ENCODE data around the gene LYRM4. TPM values are rescaled to one million over a fixed set of nuclear protein-coding genes. Genes with fewer than 3 reads are reported as not detected.

LYRM4 gene
- total RNA-seq, 6 experiments from 2014 or later: 26.8 to 36.3 (median 30.2) TPM

GRCh38 chr6:5071216-5071615, 189.5 kb downstream of the LYRM4 start:
- no peak for TF ChIP-seq CTCF (IDR thresholded peaks at IDR 0.05)
- Mint-ChIP-seq H3K4me3 (no peak overlapping the region), H3K4me1 (ENCODE audit: low read depth) (no peaks in the 10 kb centered on the region), H3K36me3 (ENCODE audit: low read depth) (peaks cover 4% of the 10 kb centered on the region; the same call in 1 of the 2 replicates), H3K27me3 (ENCODE audit: insufficient read depth) (peaks cover 4% of the 10 kb centered on the region), H3K27ac (no peak overlapping the region), H3K9me3 (peaks cover 4% of the 10 kb centered on the region; the same call in 1 of the 2 replicates)
- no peak for DNase-seq

GRCh38 chr6:5068153-5068751, 192.5 kb downstream of the LYRM4 start:
- DNase-seq: no peak
- TF ChIP-seq CTCF (IDR thresholded peaks at IDR 0.05): no peak
- Mint-ChIP-seq H3K4me3 (no peak overlapping the region), H3K9me3 (peaks cover 4% of the 10 kb centered on the region; the same call in 1 of the 2 replicates), H3K27me3 (ENCODE audit: insufficient read depth) (peaks cover 4% of the 10 kb centered on the region), H3K27ac (no peak overlapping the region), H3K36me3 (ENCODE audit: low read depth) (peaks cover 4% of the 10 kb centered on the region; the same call in 1 of the 2 replicates), H3K4me1 (ENCODE audit: low read depth) (no peaks in the 10 kb centered on the region)

GRCh38 chr6:5067305-5067704, 193.4 kb downstream of the LYRM4 start:
- no peak overlapping the region for H3K4me3 Mint-ChIP-seq
- no peak overlapping the region for H3K27ac Mint-ChIP-seq
- DNase-seq: no peak
- peaks cover 4% of the 10 kb centered on the region; the same call in 1 of the 2 replicates for H3K36me3 Mint-ChIP-seq (ENCODE audit: low read depth)
- H3K9me3 Mint-ChIP-seq: peaks cover 4% of the 10 kb centered on the region; the same call in 1 of the 2 replicates
- peaks cover 4% of the 10 kb centered on the region for H3K27me3 Mint-ChIP-seq (ENCODE audit: insufficient read depth)
- no peaks in the 10 kb centered on the region for H3K4me1 Mint-ChIP-seq (ENCODE audit: low read depth)
- no peak for TF ChIP-seq CTCF (IDR thresholded peaks at IDR 0.05)

- Mint-ChIP-seq H3K36me3 (ENCODE audit: low read depth) (peaks cover 4% of the 10 kb centered on the region; the same call in 1 of the 2 replicates), H3K4me3 (no peak overlapping the region), H3K9me3 (peaks cover 4% of the 10 kb centered on the region; the same call in 1 of the 2 replicates), H3K27ac (no peak overlapping the region), H3K4me1 (ENCODE audit: low read depth) (no peaks in the 10 kb centered on the region), H3K27me3 (ENCODE audit: insufficient read depth) (peaks cover 4% of the 10 kb centered on the region)
- no peak for TF ChIP-seq CTCF (IDR thresholded peaks at IDR 0.05)
- DNase-seq: no peak
Observed at GRCh38 chr6:5066456-5067093, 194.2 kb downstream of the LYRM4 start.

GRCh38 chr6:5063617-5064016, 197.1 kb downstream of the LYRM4 start:
- peaks cover 4% of the 10 kb centered on the region; the same call in 1 of the 2 replicates for H3K9me3 Mint-ChIP-seq
- no peak overlapping the region for H3K27ac Mint-ChIP-seq
- H3K27me3 Mint-ChIP-seq (ENCODE audit: insufficient read depth): peaks cover 4% of the 10 kb centered on the region
- H3K36me3 Mint-ChIP-seq (ENCODE audit: low read depth): peaks cover 4% of the 10 kb centered on the region; the same call in 1 of the 2 replicates
- no peak for DNase-seq
- no peak overlapping the region for H3K4me3 Mint-ChIP-seq
- H3K4me1 Mint-ChIP-seq (ENCODE audit: low read depth): peaks cover 2% of the 10 kb centered on the region; the same call in 1 of the 2 replicates
- TF ChIP-seq CTCF (IDR thresholded peaks at IDR 0.05): no peak
